HepG2 (cell line): ENCODE results near the gene PKN2. TPM values are rescaled to one million over a fixed set of nuclear protein-coding genes. Genes with fewer than 3 reads are reported as not detected.

Experiments
- ATAC-seq: fragments of 200-7000 bp; cut with Tn5 transposase; 3 replicates; pipeline ENCODE4 v1.9.1; 2020; ENCODE audit warnings: mild to moderate bottlenecking, moderate library complexity
- BruUV-seq: library from RNA; stranded (reverse); fragments of 400-500 nt; replicated peaks from 2 replicates; lab custom pipeline; 2021; lab: Mats Ljungman, UMichigan
- CTCF ChIA-PET: fragments of 300-600 bp; formaldehyde crosslinking; extraction: SDS; loops from one replicate; lab custom pipeline; 2021; ENCODE audit warnings: low total read pairs, inconsistent platforms, low intra/inter-chr PET ratio; lab: Yijun Ruan, JAX
- POLR2A ChIA-PET: fragments of 350-600 bp; sonication (Branson Sonifier 250); formaldehyde crosslinking; loops from one replicate; lab custom pipeline; 2020; ENCODE audit warnings: antibody characterized with exemption, inconsistent platforms; lab: Yijun Ruan, JAX
- DNase-seq: peaks from one replicate; pipeline ENCODE4 v3.0.0-alpha.2; 2015; ENCODE audit warnings: low spot score
- FAIRE-seq: peaks from 3 replicates; lab custom pipeline; 2011; peaks lifted over from hg19 to GRCh38; lab: Jason Lieb, UNC
- H2AFZ ChIP-seq: one replicate; pipeline ENCODE4 v1.6.1; 2011; ENCODE audit warnings: low read length, inconsistent platforms
- H3K27ac ChIP-seq: fragments of 300-600 bp; 3 replicates; pipeline ENCODE4 v1.8.0; 2011; ENCODE audit warnings: mixed run types, mild to moderate bottlenecking, mixed read lengths, low read length, inconsistent platforms; ENCODE audit not compliant: insufficient read depth; ENCODE audit errors: extremely low read length
- H3K27me3 ChIP-seq, 2 experiments: fragments of 200-600 bp in 1 of 2; 2 replicates in 1 of 2; 3 replicates in 1 of 2; pipeline versions ENCODE4 v1.6.0 to v1.8.0; 2011; ENCODE audit warnings: low read length in 2 of 2, mild to moderate bottlenecking in 2 of 2, moderate library complexity in 2 of 2, inconsistent platforms in 1 of 2; ENCODE audit not compliant: insufficient read depth in 2 of 2, control insufficient read depth in 1 of 2
- H3K36me3 ChIP-seq, 2 experiments: fragments of 200-600 bp in 1 of 2; replicated peaks in 1 of 2; 2 replicates in 1 of 2; 3 replicates in 1 of 2; pipeline versions ENCODE4 v1.5.1 to v1.8.0; 2011; ENCODE audit warnings: low read length in 2 of 2, inconsistent platforms in 1 of 2; ENCODE audit not compliant: insufficient read depth in 2 of 2, control insufficient read depth in 1 of 2
- H3K4me1 ChIP-seq: 2 replicates; pipeline ENCODE4 v1.5.1; 2012; ENCODE audit warnings: low read length, inconsistent platforms; ENCODE audit not compliant: insufficient read depth
- H3K4me2 ChIP-seq: 2 replicates; pipeline ENCODE4 v1.6.0; 2011; ENCODE audit warnings: low read depth, low read length, inconsistent platforms
- H3K4me3 ChIP-seq, 3 experiments: fragments of 200-600 bp in 1 of 3; sonication (generic), shearing (Covaris generic) in 1 of 3; replicated peaks in 1 of 3; 2 replicates each; pipeline ENCODE4 v1.5.1; 2011 to 2016; ENCODE audit warnings: low read length in 3 of 3, inconsistent platforms in 2 of 3, low read depth in 2 of 3, mild to moderate bottlenecking in 2 of 3, control low read depth in 1 of 3, mixed read lengths in 1 of 3; ENCODE audit not compliant: insufficient read depth in 1 of 3
- H3K79me2 ChIP-seq: one replicate; pipeline ENCODE4 v1.6.1; 2011; ENCODE audit warnings: low read length, inconsistent platforms; ENCODE audit not compliant: insufficient read depth
- H3K9ac ChIP-seq: 2 replicates; pipeline ENCODE4 v1.6.0; 2011; ENCODE audit warnings: mild to moderate bottlenecking, low read depth, low read length, inconsistent platforms; ENCODE audit not compliant: insufficient read depth
- H3K9me3 ChIP-seq: 2 replicates; pipeline ENCODE4 v1.5.1; 2012; ENCODE audit warnings: mild to moderate bottlenecking, low read length
- H4K20me1 ChIP-seq: 2 replicates; pipeline ENCODE4 v1.6.0; 2011; ENCODE audit warnings: inconsistent platforms, mild to moderate bottlenecking, low read length, moderate library complexity; ENCODE audit not compliant: insufficient read depth
- AGO2 ChIP-seq: fragments of 200-400 bp; formaldehyde crosslinking; optimal IDR thresholded peaks from 2 replicates; pipeline ENCODE3; 2017; ENCODE audit warnings: mild to moderate bottlenecking, low read depth, low read length, moderate library complexity
- CBX2 ChIP-seq, 2 experiments: fragments of 200-600 bp in 1 of 2; sonication (generic); formaldehyde crosslinking in 1 of 2; IDR thresholded peaks; 2 replicates each; pipeline versions ENCODE4 v1.7.0 to v1.8.1; 2018 to 2022; ENCODE audit warnings: low read depth in 2 of 2, low read length in 1 of 2, mild to moderate bottlenecking in 1 of 2, missing genetic modification reagents in 1 of 2
- ERF ChIP-seq: IDR thresholded peaks from 2 replicates; pipeline ENCODE4 v1.6.1; 2018; ENCODE audit warnings: missing biosample characterization, missing genetic modification reagents
- GPBP1L1 ChIP-seq: sonication (generic); formaldehyde crosslinking; IDR thresholded peaks from 2 replicates; pipeline ENCODE4 v1.5.0; 2020; ENCODE audit warnings: mild to moderate bottlenecking, missing genetic modification reagents
- JUN ChIP-seq: sonication (generic); formaldehyde crosslinking; IDR thresholded peaks from 2 replicates; pipeline ENCODE4 v1.4.0; 2020; ENCODE audit warnings: mild to moderate bottlenecking, missing genetic modification reagents
- KLF9 ChIP-seq: IDR thresholded peaks from 2 replicates; pipeline ENCODE4 v1.6.1; 2016; ENCODE audit warnings: low read depth
- MLXIP ChIP-seq: sonication (generic); formaldehyde crosslinking; IDR thresholded peaks from 2 replicates; pipeline ENCODE4 v1.9.0; 2021; ENCODE audit warnings: missing genetic modification reagents, borderline replicate concordance
- NAIF1 ChIP-seq: sonication (generic); formaldehyde crosslinking; IDR thresholded peaks from 2 replicates; pipeline ENCODE4 v1.5.0; 2020; ENCODE audit warnings: mild to moderate bottlenecking, missing genetic modification reagents, borderline replicate concordance
- NCOA1 ChIP-seq: sonication (generic); formaldehyde crosslinking; IDR thresholded peaks from 2 replicates; pipeline ENCODE4 v1.9.0; 2021; ENCODE audit warnings: missing genetic modification reagents
- RAD51 ChIP-seq: fragments of 450-650 bp; IDR thresholded peaks from 2 replicates; pipeline ENCODE4 v1.6.1; 2016; ENCODE audit warnings: borderline replicate concordance
- RELA ChIP-seq: sonication (generic); formaldehyde crosslinking; IDR thresholded peaks from 2 replicates; pipeline ENCODE4 v1.4.0; 2020; ENCODE audit warnings: missing genetic modification reagents
- RFXAP ChIP-seq: sonication (generic); formaldehyde crosslinking; IDR thresholded peaks from 2 replicates; pipeline ENCODE4 v1.4.0; 2020; ENCODE audit warnings: missing genetic modification reagents, borderline replicate concordance
- SMAD1 ChIP-seq: sonication (generic); formaldehyde crosslinking; IDR thresholded peaks from 2 replicates; pipeline ENCODE4 v1.4.0; 2020; ENCODE audit warnings: missing genetic modification reagents, low read depth, mild to moderate bottlenecking, borderline replicate concordance
- ZNF335 ChIP-seq: sonication (generic); formaldehyde crosslinking; IDR thresholded peaks from 2 replicates; pipeline ENCODE4 v1.4.0; 2020; ENCODE audit warnings: missing genetic modification reagents
- ZNF382 ChIP-seq: sonication (generic); formaldehyde crosslinking; IDR thresholded peaks from 2 replicates; pipeline ENCODE4 v1.5.0; 2020; ENCODE audit warnings: missing genetic modification reagents, mild to moderate bottlenecking, borderline replicate concordance
- ZNF547 ChIP-seq: sonication (generic); formaldehyde crosslinking; IDR thresholded peaks from 2 replicates; pipeline ENCODE4 v1.5.1; 2020; ENCODE audit warnings: mild to moderate bottlenecking, missing genetic modification reagents
- ZNF619 ChIP-seq: sonication (generic); formaldehyde crosslinking; IDR thresholded peaks from 2 replicates; pipeline ENCODE4 v1.4.0; 2020; ENCODE audit warnings: mild to moderate bottlenecking, missing genetic modification reagents
- WGBS: methylation state at CpG from one replicate; pipeline ENCODE4 v1.1.6; 2017; ENCODE audit warnings: low lambda C conversion rate; 5-methylcytosine and 5-hydroxymethylcytosine counted together
- in situ Hi-C: cut with HindIII; loops from 2 replicates; pipeline ENCODE4 v1.10.0; 2017; ENCODE audit warnings: low pct_unique_long_range_greater_than_20kb; ENCODE audit not compliant: extremely low pct_ligation_motif_present
- intact Hi-C: fragments of 100-400 bp; cut with micrococcal nuclease; formaldehyde crosslinking; loops from one replicate; pipeline ENCODE4 v1.10.0; 2022; ENCODE audit not compliant: unreplicated experiment
- polyA plus RNA-seq, 8 experiments: library from polyadenylated mRNA; depleted of rRNA in 3 of 8; stranded (reverse) in 7 of 8; unstranded in 1 of 8; fragments of >200 nt; fragmentation: Illumina TruSeq in 4 of 8; extraction: Trizol in 4 of 8; gene quantifications; 2 replicates each; pipeline versions ENCODE4 v1.2.1 to v1.2.3, GENCODE V29; 2011 to 2016; ENCODE audit warnings: low read depth in 4 of 8, missing spikeins in 1 of 8, mixed read lengths in 1 of 8; ENCODE audit not compliant: insufficient read depth in 1 of 8
- total RNA-seq, 5 experiments: library from RNA; depleted of rRNA; stranded (reverse); fragments of >200 nt; fragmentation: Illumina TruSeq; extraction: Trizol; gene quantifications; 2 replicates each; pipeline ENCODE4 v1.2.3, GENCODE V29; 2016; ENCODE audit warnings: low read depth in 1 of 5

PKN2 gene
- total and polyA plus RNA-seq, 2 of the 13 experiments (the other 11 are each of a cell fraction or from before 2014, with no cell fraction given), result 17.0 to 29.4 TPM

GRCh38 chr1:88658419-88658818 is 25.7 kb upstream of the PKN2 start:
- WGBS, result 40% methylated on average over 3 of the region's 3 CpGs
- no peak overlapping the region for H2AFZ ChIP-seq
- H3K79me2 ChIP-seq, result no peaks in the 10 kb centered on the region
- no TSS peak for BruUV-seq
- ATAC-seq, result no peak
- H3K27ac ChIP-seq, result no peak overlapping the region
- H3K27me3 ChIP-seq, result no peaks in the 10 kb centered on the region
- CTCF ChIA-PET, result no interaction called here
- H3K36me3 ChIP-seq, result no peaks in the 10 kb centered on the region
- in situ Hi-C loops, result loop anchor here (10.0 kb wide), 1 partner anchor 216 kb away; no protein-coding TSS in a partner anchor
- no peak overlapping the region for H3K4me2 ChIP-seq
- H3K9ac ChIP-seq, result no peak overlapping the region
- POLR2A ChIA-PET, result no interaction called here
- no peak for TF ChIP-seq MLXIP
- TF ChIP-seq CBX2 (IDR thresholded peaks at IDR 0.05; ENCODE audit: low read depth, low read length), result no peak
- no peak for TF ChIP-seq CBX2 (CRISPR knock-in tag; IDR thresholded peaks at IDR 0.05; ENCODE audit: low read depth)
- no peak for TF ChIP-seq NCOA1 (CRISPR knock-in tag)
- TF ChIP-seq RAD51, result no peak
- TF ChIP-seq NAIF1 (CRISPR knock-in tag), result no peak
- TF ChIP-seq KLF9, result no peak
- TF ChIP-seq ZNF335, result no peak
- no peak for TF ChIP-seq ZNF619 (CRISPR knock-in tag)
- TF ChIP-seq ERF (CRISPR knock-in tag), result no peak
- TF ChIP-seq GPBP1L1 (CRISPR knock-in tag), result no peak
- TF ChIP-seq RFXAP, result no peak
- no peak for TF ChIP-seq AGO2
- no peak for TF ChIP-seq ZNF547 (CRISPR knock-in tag)
- TF ChIP-seq RELA, result no peak
- TF ChIP-seq JUN (CRISPR knock-in tag), result no peak
- TF ChIP-seq SMAD1 (CRISPR knock-in tag), result no peak
- TF ChIP-seq ZNF382 (CRISPR knock-in tag), result no peak
- TF ChIP-seq, all 625 proteins: peak for 0
- Histone ChIP-seq H3K9me3 (no peaks in the 10 kb centered on the region), H4K20me1 (no peaks in the 10 kb centered on the region), H3K4me1 (peaks cover 32% of the 10 kb centered on the region), H3K4me3 (no peak overlapping the region)
- DNase-seq (no peak), FAIRE-seq (no peak)
- intact Hi-C loops, result loop anchor here (5.0 kb wide), 1 partner anchor 219 kb away; no protein-coding TSS in a partner anchor
